Progenitor cell of endocrine pancreas (in vitro differentiated cells): ENCODE data around the gene PTGR3. TPM values are rescaled to one million over a fixed set of nuclear protein-coding genes. Genes with fewer than 3 reads are reported as not detected.
A peak's percentile ranks its signal among the peaks of the same experiment; 100 is the strongest.

Experiments used
- DNase-seq: peaks from one replicate; pipeline ENCODE4 v3.0.0; 2021; ENCODE audit warnings: low spot score; ENCODE audit not compliant: unreplicated experiment
- H3K27ac Mint-ChIP-seq: 2 replicates; pipeline ENCODE4 v1.8.0; 2021; ENCODE audit warnings: mild to moderate bottlenecking, moderate library complexity, mixed read lengths
- H3K27me3 Mint-ChIP-seq: 2 replicates; pipeline ENCODE4 v1.8.0; 2021; ENCODE audit warnings: mixed read lengths
- H3K36me3 Mint-ChIP-seq: 2 replicates; pipeline ENCODE4 v1.8.0; 2022; ENCODE audit warnings: mixed read lengths; ENCODE audit not compliant: insufficient read depth
- H3K4me1 Mint-ChIP-seq: 2 replicates; pipeline ENCODE4 v1.8.0; 2021; ENCODE audit warnings: low read depth, mixed read lengths
- H3K4me3 Mint-ChIP-seq: 2 replicates; pipeline ENCODE4 v1.8.0; 2021; ENCODE audit warnings: low read depth, mild to moderate bottlenecking, moderate library complexity, mixed read lengths
- H3K9me3 Mint-ChIP-seq: 2 replicates; pipeline ENCODE4 v1.8.0; 2021; ENCODE audit warnings: low read depth, mixed read lengths
- CTCF ChIP-seq: fragments of 200-600 bp; sonication (generic); IDR thresholded peaks from one replicate; pipeline ENCODE4 v1.5.0; 2021; ENCODE audit warnings: antibody characterized with exemption, mild to moderate bottlenecking; ENCODE audit not compliant: unreplicated experiment
- total RNA-seq: library from RNA; stranded (reverse); gene quantifications from 2 replicates; pipeline ENCODE4 v1.2.1, GENCODE V29; 2021

PTGR3 gene
- total RNA-seq, 1 donor from 2014 or later, result 36.8 TPM

- no peaks in the 10 kb centered on the region for H3K9me3 Mint-ChIP-seq
- DNase-seq, result no peak
- no peaks in the 10 kb centered on the region for H3K36me3 Mint-ChIP-seq
- H3K4me1 Mint-ChIP-seq, result peaks cover 66% of the 10 kb centered on the region
- H3K4me3 Mint-ChIP-seq, result no peak overlapping the region
- no peaks in the 10 kb centered on the region for H3K27me3 Mint-ChIP-seq
- no peak overlapping the region for H3K27ac Mint-ChIP-seq
- no peak for TF ChIP-seq CTCF
Measured at GRCh38 chr18:75218065-75218923, 9.4 kb upstream of the PTGR3 start.

- TF ChIP-seq CTCF, result no peak
- H3K4me1 Mint-ChIP-seq, result peaks cover 66% of the 10 kb centered on the region
- H3K4me3 Mint-ChIP-seq, result no peak overlapping the region
- H3K27ac Mint-ChIP-seq, result peak overlapping the region; percentile 87
- no peaks in the 10 kb centered on the region for H3K36me3 Mint-ChIP-seq
- no peaks in the 10 kb centered on the region for H3K9me3 Mint-ChIP-seq
- H3K27me3 Mint-ChIP-seq, result no peaks in the 10 kb centered on the region
- no peak for DNase-seq
Measured at GRCh38 chr18:75216911-75217689, 8.2 kb upstream of the PTGR3 start.

- Mint-ChIP-seq H3K27me3 (no peaks in the 10 kb centered on the region), H3K36me3 (no peaks in the 10 kb centered on the region), H3K4me3 (no peak overlapping the region), H3K9me3 (no peaks in the 10 kb centered on the region), H3K4me1 (peaks cover 65% of the 10 kb centered on the region), H3K27ac (peak overlapping the region; percentile 51)
- TF ChIP-seq CTCF, result no peak
- no peak for DNase-seq
Measured at GRCh38 chr18:75216212-75216910, 7.4 kb upstream of the PTGR3 start.

GRCh38 chr18:75215663-75216062 lies 6.7 kb upstream of the PTGR3 start:
- Mint-ChIP-seq H3K4me3 (no peak overlapping the region), H3K4me1 (peaks cover 65% of the 10 kb centered on the region), H3K36me3 (no peaks in the 10 kb centered on the region), H3K27me3 (no peaks in the 10 kb centered on the region), H3K9me3 (no peaks in the 10 kb centered on the region), H3K27ac (peak overlapping the region; percentile 86)
- no peak for DNase-seq
- TF ChIP-seq CTCF, result no peak
